ENCODE measurements around the gene ZFAND2A. TPM values are rescaled to one million over a fixed set of nuclear protein-coding genes. Genes with fewer than 3 reads are reported as not detected.
A peak's percentile ranks its signal among the peaks of the same experiment; 100 is the strongest.
"Not testable (repeated sequence)": the region's sequence is repeated elsewhere in the genome, so short reads cannot be mapped to it uniquely, and the experiment has no call there.

ZFAND2A gene
- total RNA-seq, 1 experiment from 2014 or later: 39.0 TPM

GRCh38 chr7:1151653-1152425, 8.2 kb downstream of the ZFAND2A start:
- no peak for DNase-seq (ENCODE audit: low read depth)

GRCh38 chr7:1151156-1151555, 8.8 kb downstream of the ZFAND2A start:
- DNase-seq (ENCODE audit: low read depth): no peak

DNA sequence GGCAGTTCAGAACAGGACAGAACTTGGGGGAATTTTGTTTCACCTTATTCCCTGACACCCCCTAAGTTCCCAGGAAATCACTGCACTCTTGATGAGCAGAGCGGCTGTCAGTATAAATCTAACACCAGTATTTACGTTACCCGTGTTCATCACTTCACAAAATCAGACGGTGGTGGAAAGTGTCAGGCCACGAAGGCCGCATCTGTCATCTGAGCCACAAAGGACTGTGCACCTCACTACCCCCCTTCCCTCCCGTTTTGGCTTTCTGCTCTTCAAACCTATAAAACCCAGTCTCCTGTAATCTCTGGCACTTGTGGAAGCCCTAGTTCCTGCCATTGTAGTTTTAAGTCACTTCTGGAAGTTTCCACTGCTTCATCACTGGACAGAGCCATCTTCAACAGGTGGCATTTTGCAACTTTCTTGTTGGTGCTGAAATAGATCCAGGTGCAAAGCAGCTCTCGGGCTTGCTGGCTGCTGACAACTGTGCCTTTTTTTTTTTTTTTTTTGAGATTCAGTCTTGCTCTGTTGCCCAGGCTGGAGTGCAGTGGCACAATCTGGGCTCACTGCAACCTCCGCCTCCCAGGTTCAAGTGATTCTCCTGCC, 9.5 kb downstream of the ZFAND2A start:
- no peak for DNase-seq (ENCODE audit: low read depth)

DNA sequence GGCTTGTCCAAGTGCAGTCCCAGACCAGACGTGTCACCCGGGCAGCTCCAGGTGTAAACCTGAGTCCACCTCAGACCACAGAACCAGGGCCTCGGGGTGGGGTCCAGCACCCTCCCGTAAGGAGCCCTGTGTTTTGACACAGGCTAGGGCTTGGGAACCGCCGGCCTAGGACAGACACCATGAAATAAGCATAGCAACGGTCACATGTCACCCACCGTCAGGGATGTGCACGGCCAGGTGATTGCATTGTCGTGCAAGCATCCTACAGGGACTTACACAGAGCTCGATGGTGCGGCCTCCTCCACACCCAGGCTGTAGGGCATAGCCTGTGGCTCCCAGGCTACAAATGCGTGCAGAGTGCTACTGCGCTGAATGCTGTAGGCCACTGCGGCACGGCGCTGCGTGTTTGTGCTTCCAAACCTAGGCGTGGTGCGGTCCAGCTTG, 10.6 kb downstream of the ZFAND2A start:
- DNase-seq (ENCODE audit: low read depth): no peak

- DNase-seq (ENCODE audit: low read depth): not testable (repeated sequence)
Measured at GRCh38 chr7:1147873-1148272, 12.1 kb downstream of the ZFAND2A start.

DNA sequence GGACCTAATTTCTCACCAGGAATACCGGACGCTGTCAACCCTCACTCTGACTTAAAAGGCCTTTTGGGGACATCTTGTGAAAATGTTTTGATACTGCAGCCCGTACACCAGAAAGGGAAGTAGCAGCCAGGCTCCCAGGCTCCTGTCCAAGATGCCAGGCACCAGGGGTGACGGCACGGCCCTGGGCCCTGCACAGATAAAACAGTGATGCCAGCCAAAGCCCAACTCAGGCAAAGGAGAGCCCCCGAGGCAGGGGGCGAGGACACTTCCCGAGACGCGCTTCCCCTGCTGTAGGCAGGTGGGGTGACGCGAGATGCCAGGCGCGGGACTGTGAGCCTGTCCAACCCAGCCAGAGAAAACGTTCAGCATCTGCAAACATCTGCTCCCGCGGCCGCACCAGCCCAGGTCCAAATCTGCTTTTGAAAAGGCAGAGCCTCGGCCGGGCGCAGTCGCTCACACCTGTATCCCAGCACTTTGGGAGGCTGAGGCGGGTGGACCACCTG, 15.7 kb downstream of the ZFAND2A start:
- DNase-seq (ENCODE audit: low read depth): peak; percentile 72

DNA sequence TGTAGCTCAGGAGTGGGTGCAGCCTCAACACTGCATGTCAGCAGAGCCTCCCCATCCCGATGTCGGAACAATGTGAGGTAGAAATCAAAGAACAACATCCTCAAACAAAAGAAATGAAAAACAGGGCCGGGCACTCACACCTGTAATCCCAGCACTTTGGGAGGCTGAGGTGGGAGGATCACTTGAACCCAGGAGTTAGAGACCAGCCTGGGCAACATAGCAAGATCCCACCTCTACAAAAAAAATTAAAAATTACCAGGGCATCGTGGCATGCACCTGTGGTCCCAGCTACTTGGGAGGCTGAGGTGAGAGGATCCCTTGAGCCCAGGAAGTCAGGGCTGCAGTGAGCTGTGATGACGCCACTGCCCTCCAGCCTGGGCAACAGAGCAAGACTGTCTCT, 17.0 kb downstream of the ZFAND2A start:
- not testable (repeated sequence) for DNase-seq (ENCODE audit: low read depth)

- no peak for DNase-seq (ENCODE audit: low read depth)
Measured at GRCh38 chr7:1142051-1142635, 17.9 kb downstream of the ZFAND2A start.

DNA sequence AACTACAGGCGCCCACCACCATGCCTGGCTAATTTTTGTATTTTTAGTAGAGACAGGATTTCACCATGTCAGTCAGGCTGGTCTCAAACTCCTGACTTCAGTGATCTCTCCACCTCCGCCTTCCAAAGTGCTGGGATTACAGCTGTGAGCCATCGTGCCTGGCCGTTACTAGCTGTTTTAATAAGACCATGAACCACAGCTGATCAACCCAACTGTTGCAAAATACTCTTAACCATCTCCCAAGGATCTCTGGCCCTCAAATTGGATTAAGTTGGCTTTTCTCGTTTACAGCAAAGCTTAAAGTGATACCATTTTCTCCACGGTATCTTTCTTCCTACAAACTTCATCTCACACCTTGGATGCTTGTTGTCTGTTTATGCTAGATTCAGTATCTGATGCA, 18.3 kb downstream of the ZFAND2A start:
- no peak for DNase-seq (ENCODE audit: low read depth)

DNA sequence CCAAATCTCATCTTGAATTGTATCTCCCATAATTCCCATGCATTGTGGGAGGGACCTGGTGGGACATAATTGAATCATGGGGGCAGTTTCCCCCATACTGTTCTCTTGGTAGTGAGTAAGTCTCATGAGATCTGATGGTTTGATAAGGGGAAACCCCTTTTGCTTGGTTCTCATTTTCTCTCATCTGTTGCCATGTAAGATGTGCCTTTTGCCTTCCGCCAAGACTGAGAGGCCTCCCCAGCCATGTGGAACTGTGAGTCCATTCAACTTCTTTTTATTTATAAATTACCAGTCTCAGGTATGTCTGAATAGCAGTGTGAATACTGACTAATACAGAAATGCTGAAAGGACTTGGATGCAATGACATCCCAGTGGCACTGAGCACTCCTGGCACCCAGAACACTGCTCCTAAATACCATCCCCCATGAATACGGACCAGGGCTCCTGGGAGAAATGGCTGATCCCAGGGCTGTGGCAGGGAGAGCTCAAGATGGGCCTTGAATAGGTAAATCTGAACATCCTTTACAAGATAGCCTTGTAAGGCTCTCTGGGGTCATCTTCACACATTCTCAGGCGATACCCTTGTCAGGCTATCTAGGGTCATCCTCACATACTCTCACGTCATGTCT, 19.4 kb downstream of the ZFAND2A start:
- DNase-seq (ENCODE audit: low read depth): no peak

GRCh38 chr7:1137517-1138167, 22.4 kb downstream of the ZFAND2A start:
- peak; percentile 33 for DNase-seq (ENCODE audit: low read depth)

DNA sequence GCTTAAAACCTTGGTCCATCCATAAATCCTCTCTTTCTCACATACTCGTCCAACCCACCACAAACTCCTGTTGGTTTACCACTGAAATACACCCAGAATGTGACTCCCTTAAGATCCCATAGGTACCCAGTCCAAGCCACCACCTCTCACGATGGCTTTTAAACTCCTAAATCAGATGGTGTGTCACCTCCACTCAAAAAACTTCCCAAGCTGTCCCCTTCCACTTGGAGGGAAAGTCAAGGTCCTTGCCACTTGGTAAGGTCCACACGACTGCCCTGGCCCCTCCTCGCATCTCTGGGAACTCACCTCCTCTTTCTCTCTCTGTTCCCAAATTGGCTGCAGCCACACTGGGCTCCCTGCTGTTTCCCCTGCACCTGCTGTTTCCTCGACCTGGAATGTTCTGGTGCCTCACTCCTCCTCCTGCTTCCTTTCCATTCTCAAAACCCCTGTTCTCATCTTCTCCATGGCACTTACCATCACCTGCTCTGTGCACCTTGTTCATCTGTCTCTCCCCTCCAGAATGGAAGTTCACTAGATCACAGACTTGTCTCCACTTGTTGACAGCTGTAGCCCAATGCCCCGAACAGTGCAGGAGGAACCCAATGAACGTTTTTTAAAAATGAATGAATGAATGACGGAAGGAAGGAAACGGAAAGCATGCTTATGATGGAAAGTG, 23.0 kb downstream of the ZFAND2A start:
- peak; percentile 33 for DNase-seq (ENCODE audit: low read depth)

DNA sequence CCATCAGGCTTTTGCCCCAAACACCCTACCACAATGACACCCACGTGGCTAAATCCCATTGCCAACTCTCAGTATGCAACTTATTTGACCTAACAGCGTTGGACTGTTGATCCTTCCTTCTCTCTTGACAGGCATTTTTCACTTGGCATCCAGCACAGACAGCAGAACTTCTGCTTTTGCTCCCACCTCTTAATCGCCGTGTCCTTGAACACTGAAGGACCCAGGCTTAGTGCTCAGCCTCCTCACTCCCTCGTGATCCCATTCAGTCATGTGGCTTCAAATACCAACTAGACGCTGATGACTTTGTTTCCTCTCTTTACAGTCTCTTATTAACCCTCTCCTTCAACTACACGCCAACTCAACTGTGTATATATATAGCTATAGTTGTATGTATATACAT, 25.0 kb downstream of the ZFAND2A start:
- DNase-seq (ENCODE audit: low read depth): no peak

GRCh38 chr7:1131471-1132265, 28.3 kb downstream of the ZFAND2A start:
- no peak for DNase-seq (ENCODE audit: low read depth)

DNA sequence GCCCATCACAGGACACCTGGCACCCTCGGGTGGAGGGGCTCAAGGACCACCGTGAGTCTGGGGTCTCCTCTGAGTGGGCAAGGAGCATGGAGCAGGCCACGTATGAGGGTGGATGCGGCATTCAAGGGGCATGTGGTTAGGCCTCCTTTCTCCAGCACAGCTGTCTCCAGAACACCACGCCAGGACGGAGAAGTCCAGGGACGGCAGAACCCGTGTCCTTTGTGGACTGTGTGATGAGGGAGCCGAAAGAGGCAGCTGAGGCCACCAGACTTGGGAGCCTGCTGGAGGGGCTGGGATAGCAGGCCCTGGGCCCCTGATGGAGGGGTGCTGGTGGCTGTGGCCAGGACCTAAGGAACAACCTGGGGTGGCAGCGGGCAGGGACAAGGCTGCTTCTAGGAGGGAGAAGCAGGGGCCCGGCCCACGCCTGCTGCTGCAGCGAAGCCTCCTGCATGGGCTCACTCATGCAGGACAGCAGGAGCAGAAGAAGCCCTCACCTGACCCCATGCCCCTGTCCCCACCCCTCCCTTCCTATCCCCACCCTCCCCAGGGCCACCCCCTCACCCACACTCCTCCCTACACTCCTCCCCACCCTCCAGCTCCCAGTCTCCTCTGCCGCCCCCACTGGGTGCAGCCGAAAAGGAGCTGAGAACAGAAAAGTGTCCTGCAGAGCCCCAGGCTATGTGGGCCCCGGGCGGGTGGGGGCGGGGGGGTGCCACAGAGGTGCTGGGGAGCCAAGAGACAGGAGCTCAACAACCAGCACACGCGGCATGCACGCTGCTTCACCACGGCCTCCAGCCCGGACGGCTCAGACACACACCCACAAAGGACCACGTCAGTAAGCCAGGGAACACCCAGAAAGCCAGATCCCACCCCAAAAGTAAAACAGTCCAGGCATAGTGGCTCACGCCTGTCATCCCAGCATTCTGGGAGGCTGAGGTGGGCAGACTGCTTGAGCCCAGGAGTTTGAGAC, 29.7 kb downstream of the ZFAND2A start:
- DNase-seq (ENCODE audit: low read depth): no peak

- DNase-seq (ENCODE audit: low read depth): no peak
Measured at GRCh38 chr7:1129431-1129830, 30.6 kb downstream of the ZFAND2A start.

- DNase-seq (ENCODE audit: low read depth): no peak
Measured at GRCh38 chr7:1127001-1127400, 33.0 kb downstream of the ZFAND2A start.

GRCh38 chr7:1125603-1125969, 34.4 kb downstream of the ZFAND2A start:
- no peak for DNase-seq (ENCODE audit: low read depth)
